Natural killer cell treated with Interleukin-12 subunit alpha and Interleukin-12 subunit beta and Interleukin-15 and Interleukin-18, amount 100 ng/mL, for 72 hours (primary cell): ENCODE results near the gene RSRP1. TPM values are rescaled to one million over a fixed set of nuclear protein-coding genes. Genes with fewer than 3 reads are reported as not detected.
A peak's percentile ranks its signal among the peaks of the same experiment; 100 is the strongest.
"Not testable (repeated sequence)": the region's sequence is repeated elsewhere in the genome, so short reads cannot be mapped to it uniquely, and the experiment has no call there.

Source experiments
- ATAC-seq, 2 donors: fragments of 150-1000 bp; cut with Tn5 transposase in 1 of 2; sonication (Bioruptor Pico), chemical (Tn5 transposase) in 1 of 2; 2 replicates each; pipeline ENCODE4 v1.10.0; 2021
- DNase-seq: peaks from one replicate; pipeline ENCODE4 v3.0.0; 2022; ENCODE audit warnings: low spot score
- H3K27ac Mint-ChIP-seq, 2 donors: 1 replicate in 1 of 2; 2 replicates in 1 of 2; pipeline ENCODE4 v1.8.0; 2022; ENCODE audit warnings: mixed read lengths in 2 of 2, mild to moderate bottlenecking in 1 of 2, moderate library complexity in 1 of 2
- H3K27me3 Mint-ChIP-seq, 2 donors: 1 replicate in 1 of 2; 2 replicates in 1 of 2; pipeline ENCODE4 v1.8.0; 2022; ENCODE audit warnings: mixed read lengths in 2 of 2
- H3K36me3 Mint-ChIP-seq: one replicate; pipeline ENCODE4 v1.8.0; 2022; ENCODE audit warnings: mixed read lengths
- H3K4me1 Mint-ChIP-seq, 2 donors: 1 replicate in 1 of 2; 2 replicates in 1 of 2; pipeline ENCODE4 v1.8.0; 2022; ENCODE audit warnings: low read depth in 2 of 2, mixed read lengths in 2 of 2, mild to moderate bottlenecking in 1 of 2
- H3K4me3 Mint-ChIP-seq: one replicate; pipeline ENCODE4 v1.8.0; 2022; ENCODE audit warnings: mixed read lengths
- H3K9me3 Mint-ChIP-seq: 2 replicates; pipeline ENCODE4 v1.8.0; 2022; ENCODE audit warnings: mixed read lengths
- total RNA-seq, 2 donors: library from RNA; stranded (reverse); gene quantifications; one replicate each; pipeline ENCODE4 v1.2.3, GENCODE V29; 2022

RSRP1 gene
- 100 to 1,000 TPM; 117 to 171 TPM for total RNA-seq

DNA sequence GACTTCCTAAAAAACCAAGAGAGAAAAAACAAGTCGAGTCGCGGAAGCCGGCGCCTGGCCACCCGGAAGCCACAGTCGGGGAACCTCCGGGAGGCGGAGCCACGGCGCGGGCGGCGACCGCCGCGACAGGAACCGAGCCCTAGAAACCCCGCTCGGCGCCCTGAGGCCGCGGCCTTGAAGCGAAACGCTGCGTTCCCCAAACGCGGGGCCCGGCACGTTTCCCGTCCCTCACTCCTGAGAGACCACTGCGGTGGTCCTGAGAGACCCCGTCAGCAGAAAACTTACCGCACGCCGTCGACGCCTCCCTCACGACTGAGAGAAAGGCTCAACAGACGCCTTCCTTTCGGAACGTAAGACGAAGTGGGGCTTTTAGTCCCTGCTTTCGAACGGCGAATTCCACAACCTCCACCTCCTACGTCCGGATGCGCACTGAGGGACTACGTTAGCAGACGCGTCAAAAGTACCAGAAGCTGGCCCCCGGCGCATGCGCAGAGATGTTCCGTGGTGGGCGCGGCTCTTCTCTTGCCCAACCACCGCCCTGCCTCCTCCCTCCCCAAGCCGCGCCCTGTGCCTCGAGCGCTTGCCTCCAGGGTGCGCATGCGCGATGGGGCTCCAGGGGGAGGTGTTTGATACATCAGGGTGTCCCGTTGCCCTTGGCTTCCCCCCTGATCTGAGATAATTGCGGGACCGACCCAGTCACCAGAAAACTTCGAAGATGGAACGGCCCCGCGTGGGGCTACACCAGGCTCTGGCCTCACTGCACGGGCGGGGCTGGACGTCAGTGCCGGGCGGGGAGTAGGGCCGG lies at the start of gene RSRP1:
TSS of gene RSRP1 (minus strand) at position 431 of the 805 bp plus-strand sequence. CDS start 491 bp downstream, outside the sequence.
- peak; percentile 92 to 93 for ATAC-seq
- H3K36me3 Mint-ChIP-seq: peaks cover 39% of the 10 kb centered on the region

GRCh38 chr1:25296501-25296900 lies 49.2 kb upstream of the RSRP1 start:
- H3K9me3 Mint-ChIP-seq: not testable (repeated sequence)

More for the DNA sequence above, at the start of gene RSRP1:
- H3K4me3 Mint-ChIP-seq: peak within 1 kb of the TSS; percentile 98
- H3K4me1 Mint-ChIP-seq: peaks cover 33 to 44% of the 10 kb centered on the region in 2 donors
- no peaks in the 10 kb centered on the region for H3K27me3 Mint-ChIP-seq
- no peaks in the 10 kb centered on the region for H3K9me3 Mint-ChIP-seq
- peak within 1 kb of the TSS; percentile 97 to 98 for H3K27ac Mint-ChIP-seq
- peak; percentile 99 for DNase-seq

DNA sequence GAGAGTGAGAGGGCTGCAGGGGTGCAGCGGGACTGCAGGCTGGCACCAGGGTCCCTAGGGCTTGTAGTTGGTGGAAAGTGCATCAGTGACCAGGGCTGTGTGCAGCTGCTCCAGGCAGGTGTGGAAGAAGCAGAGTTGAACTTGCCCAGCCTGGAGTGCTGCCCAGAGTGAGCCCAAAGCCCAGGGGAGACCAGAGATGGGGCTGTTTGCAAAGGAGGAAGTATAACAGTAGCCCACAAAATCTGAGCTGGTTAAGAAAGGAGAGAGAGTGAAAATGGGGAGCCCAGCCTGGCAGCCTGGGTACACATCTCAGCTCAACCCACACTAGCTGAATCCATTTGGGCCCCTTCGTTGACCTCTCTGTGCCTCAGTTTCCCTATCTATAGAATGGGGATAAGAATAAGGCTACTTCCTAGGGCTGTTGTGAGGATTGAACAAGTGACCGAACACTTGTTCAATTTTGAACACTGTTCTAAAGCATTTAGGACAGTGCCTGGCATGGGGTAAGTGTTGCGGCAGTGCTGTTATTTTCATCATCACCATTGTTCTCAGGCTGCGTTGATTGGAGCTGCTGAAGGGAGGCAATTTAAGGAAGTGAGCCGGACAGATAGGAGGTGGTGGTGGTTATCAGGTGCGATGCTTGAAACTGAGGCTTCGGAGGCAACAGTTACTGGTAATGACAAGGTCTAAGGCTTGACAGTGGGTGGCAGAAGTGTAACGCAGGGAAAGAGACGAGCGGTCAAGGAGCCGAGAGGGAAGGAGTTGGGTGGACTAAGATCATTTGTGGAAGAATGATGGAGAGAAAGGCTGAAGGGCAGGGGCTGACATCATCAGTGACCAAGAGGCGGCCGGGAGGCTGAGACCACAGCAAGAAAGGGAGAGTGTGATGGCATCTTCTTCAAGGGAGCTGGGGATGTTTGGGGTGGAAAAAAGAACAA lies 47.9 kb upstream of the RSRP1 start:
- not testable (repeated sequence) for H3K27ac Mint-ChIP-seq, H3K4me3 Mint-ChIP-seq, H3K9me3 Mint-ChIP-seq, DNase-seq, ATAC-seq, H3K27me3 Mint-ChIP-seq, H3K36me3 Mint-ChIP-seq, H3K4me1 Mint-ChIP-seq

More at GRCh38 chr1:25296501-25296900, 49.2 kb upstream of the RSRP1 start:
- H3K36me3 Mint-ChIP-seq, H3K4me3 Mint-ChIP-seq, H3K27me3 Mint-ChIP-seq, H3K27ac Mint-ChIP-seq, H3K4me1 Mint-ChIP-seq, DNase-seq: not testable (repeated sequence)
- ATAC-seq: peak in 1 of 2 donors; percentile 60

GRCh38 chr1:25293426-25293825 lies 46.2 kb upstream of the RSRP1 start:
- H3K4me1 Mint-ChIP-seq, H3K27me3 Mint-ChIP-seq, ATAC-seq, H3K9me3 Mint-ChIP-seq, DNase-seq, H3K27ac Mint-ChIP-seq, H3K4me3 Mint-ChIP-seq, H3K36me3 Mint-ChIP-seq: not testable (repeated sequence)

GRCh38 chr1:25290043-25290442 lies 42.8 kb upstream of the RSRP1 start:
- ATAC-seq: peak in 1 of 2 donors; percentile 56
- DNase-seq, H3K4me1 Mint-ChIP-seq, H3K27ac Mint-ChIP-seq, H3K27me3 Mint-ChIP-seq, H3K36me3 Mint-ChIP-seq, H3K4me3 Mint-ChIP-seq, H3K9me3 Mint-ChIP-seq: not testable (repeated sequence)

- H3K4me1 Mint-ChIP-seq, H3K36me3 Mint-ChIP-seq, H3K9me3 Mint-ChIP-seq, ATAC-seq, H3K27me3 Mint-ChIP-seq, H3K27ac Mint-ChIP-seq, DNase-seq, H3K4me3 Mint-ChIP-seq: not testable (repeated sequence)
Measured at GRCh38 chr1:25288573-25289101, 41.4 kb upstream of the RSRP1 start.

- H3K9me3 Mint-ChIP-seq, H3K4me1 Mint-ChIP-seq, DNase-seq, H3K27ac Mint-ChIP-seq, ATAC-seq, H3K4me3 Mint-ChIP-seq, H3K36me3 Mint-ChIP-seq, H3K27me3 Mint-ChIP-seq: not testable (repeated sequence)
Measured at GRCh38 chr1:25287164-25287563, 39.9 kb upstream of the RSRP1 start.

- H3K4me1 Mint-ChIP-seq, H3K27me3 Mint-ChIP-seq, H3K4me3 Mint-ChIP-seq, DNase-seq, H3K36me3 Mint-ChIP-seq, H3K27ac Mint-ChIP-seq, H3K9me3 Mint-ChIP-seq, ATAC-seq: not testable (repeated sequence)
Measured at GRCh38 chr1:25285862-25286261, 38.6 kb upstream of the RSRP1 start.

GRCh38 chr1:25279693-25280111 lies 32.4 kb upstream of the RSRP1 start:
- H3K27me3 Mint-ChIP-seq, H3K9me3 Mint-ChIP-seq, H3K4me1 Mint-ChIP-seq, H3K36me3 Mint-ChIP-seq, H3K27ac Mint-ChIP-seq, ATAC-seq, H3K4me3 Mint-ChIP-seq, DNase-seq: not testable (repeated sequence)

DNA sequence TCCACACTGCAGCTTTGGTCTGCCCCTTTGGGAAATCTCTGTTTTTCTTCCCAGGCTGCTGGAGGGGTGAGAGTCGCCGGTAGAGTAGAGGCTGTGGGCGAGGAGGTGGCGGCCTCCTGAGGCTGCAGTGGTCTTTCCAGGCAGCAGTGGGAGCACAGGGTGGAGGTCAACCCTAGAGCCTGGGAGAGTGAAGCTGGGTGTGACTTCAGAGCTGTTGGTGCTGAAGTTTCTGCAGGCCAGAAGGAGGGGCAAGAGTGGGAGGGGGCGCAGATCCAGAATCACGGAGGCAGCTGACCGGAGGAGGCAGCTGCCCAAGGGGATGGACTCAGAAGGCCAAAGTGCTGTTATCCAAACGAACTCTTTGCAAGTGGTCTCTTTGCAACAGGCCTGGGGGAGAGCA lies 31.5 kb upstream of the RSRP1 start:
- not testable (repeated sequence) for H3K27me3 Mint-ChIP-seq, H3K27ac Mint-ChIP-seq, DNase-seq, H3K36me3 Mint-ChIP-seq, H3K4me3 Mint-ChIP-seq, H3K4me1 Mint-ChIP-seq, ATAC-seq, H3K9me3 Mint-ChIP-seq

GRCh38 chr1:25278358-25278757 lies 31.1 kb upstream of the RSRP1 start:
- H3K9me3 Mint-ChIP-seq, H3K27ac Mint-ChIP-seq, H3K4me3 Mint-ChIP-seq, H3K4me1 Mint-ChIP-seq, H3K36me3 Mint-ChIP-seq, H3K27me3 Mint-ChIP-seq, ATAC-seq, DNase-seq: not testable (repeated sequence)

DNA sequence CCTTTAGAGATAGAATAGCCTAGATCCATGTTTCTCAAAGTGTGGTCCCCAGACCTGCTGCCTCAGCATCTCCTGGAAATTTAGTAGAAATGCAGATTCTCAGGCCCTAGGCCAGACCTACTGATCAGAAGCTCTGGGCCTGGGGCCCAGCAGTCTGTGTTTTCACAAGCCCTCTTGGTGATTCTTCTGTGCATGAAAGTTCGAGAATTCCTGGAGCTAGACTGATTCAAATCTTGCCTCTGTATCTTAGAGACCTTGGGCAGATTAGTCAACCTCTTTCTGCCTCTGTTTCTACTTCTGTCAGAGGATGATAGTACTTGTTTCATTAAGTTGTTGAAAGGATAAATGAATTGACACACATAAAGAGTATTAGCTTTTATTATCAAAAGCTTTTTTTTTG lies 30.0 kb upstream of the RSRP1 start:
- not testable (repeated sequence) for H3K36me3 Mint-ChIP-seq, H3K27ac Mint-ChIP-seq, H3K4me3 Mint-ChIP-seq, DNase-seq, ATAC-seq, H3K27me3 Mint-ChIP-seq, H3K4me1 Mint-ChIP-seq, H3K9me3 Mint-ChIP-seq

DNA sequence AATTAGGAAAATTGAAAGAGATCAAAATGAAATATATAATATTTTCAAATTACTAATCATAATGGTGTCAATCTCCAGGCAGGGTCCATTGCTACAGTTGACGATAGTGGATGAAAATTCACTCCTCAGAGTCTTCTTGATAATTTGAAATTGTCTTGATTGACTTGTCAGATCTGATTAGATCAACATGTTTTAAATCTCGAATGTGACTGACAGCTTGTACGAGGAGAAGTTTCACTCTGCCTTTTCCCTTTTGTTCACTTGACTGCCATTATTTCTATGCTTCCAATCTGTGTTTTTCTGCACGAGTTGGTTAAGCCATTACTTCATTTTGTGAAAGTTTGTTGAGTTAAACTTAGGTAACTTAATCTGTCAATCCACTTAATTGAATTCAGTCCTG lies 28.4 kb upstream of the RSRP1 start:
- H3K36me3 Mint-ChIP-seq, H3K27me3 Mint-ChIP-seq, H3K9me3 Mint-ChIP-seq, DNase-seq, H3K27ac Mint-ChIP-seq, ATAC-seq, H3K4me3 Mint-ChIP-seq, H3K4me1 Mint-ChIP-seq: not testable (repeated sequence)

DNA sequence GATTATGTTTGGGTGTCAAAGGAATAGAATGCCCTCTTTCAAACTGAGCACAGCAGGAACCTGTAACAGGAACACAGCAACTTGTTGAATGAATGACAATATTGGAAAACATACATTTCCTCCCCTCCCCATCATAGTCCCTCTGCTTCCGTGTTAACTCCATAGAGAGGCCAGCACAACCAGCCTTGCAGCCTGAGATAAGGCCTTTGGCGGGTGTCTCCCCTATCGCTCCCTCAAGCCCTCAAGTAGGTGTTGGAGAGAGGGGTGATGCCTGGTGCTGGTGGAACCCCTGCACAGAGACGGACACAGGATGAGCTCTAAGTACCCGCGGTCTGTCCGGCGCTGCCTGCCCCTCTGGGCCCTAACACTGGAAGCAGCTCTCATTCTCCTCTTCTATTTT lies 25.0 kb upstream of the RSRP1 start, which contains the start of gene RHD:
TSS of gene RHD (plus strand) at position 272 of the 400 bp plus-strand sequence. CDS start at position 311, 39 bp downstream.
- not testable (repeated sequence) for H3K27ac Mint-ChIP-seq, ATAC-seq, H3K4me3 Mint-ChIP-seq

More for the DNA sequence above, 25.0 kb upstream of the RSRP1 start, which contains the start of gene RHD:
- H3K9me3 Mint-ChIP-seq, H3K36me3 Mint-ChIP-seq, DNase-seq, H3K4me1 Mint-ChIP-seq, H3K27me3 Mint-ChIP-seq: not testable (repeated sequence)
